T-helper 1 cell (primary cell): Measurements from ENCODE around the gene CDH4.
"Not testable (repeated sequence)": the region's sequence is repeated elsewhere in the genome, so short reads cannot be mapped to it uniquely, and the experiment has no call there.

Experiments used
- DNase-seq, 5 donors: peaks; one replicate each; pipeline ENCODE4 v3.0.0-alpha.2; 2012 to 2020

CDH4 gene

GRCh38 chr20:61958773-61959700 lies 707.0 kb downstream of the CDH4 start:
- no peak for DNase-seq

DNA sequence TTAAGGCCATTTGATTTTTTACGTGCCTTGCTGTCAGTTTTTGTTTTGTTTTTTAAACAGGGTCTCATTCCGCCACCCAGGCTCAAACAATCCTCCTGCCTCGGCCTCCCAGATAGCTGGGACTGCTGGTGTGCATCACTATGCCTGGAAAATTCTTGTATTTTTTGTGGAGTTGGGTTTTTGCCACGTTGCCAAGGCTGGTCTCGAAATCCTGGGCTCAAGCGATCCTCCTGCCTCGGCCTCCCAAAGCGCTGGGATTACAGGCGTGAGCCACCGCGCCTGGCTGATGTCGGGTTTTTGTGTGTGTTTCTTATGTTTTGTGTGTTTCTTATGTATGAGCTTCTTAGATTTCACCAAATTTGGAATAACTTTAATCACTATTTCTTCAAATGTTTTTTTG lies 708.8 kb downstream of the CDH4 start:
- no peak for DNase-seq

DNA sequence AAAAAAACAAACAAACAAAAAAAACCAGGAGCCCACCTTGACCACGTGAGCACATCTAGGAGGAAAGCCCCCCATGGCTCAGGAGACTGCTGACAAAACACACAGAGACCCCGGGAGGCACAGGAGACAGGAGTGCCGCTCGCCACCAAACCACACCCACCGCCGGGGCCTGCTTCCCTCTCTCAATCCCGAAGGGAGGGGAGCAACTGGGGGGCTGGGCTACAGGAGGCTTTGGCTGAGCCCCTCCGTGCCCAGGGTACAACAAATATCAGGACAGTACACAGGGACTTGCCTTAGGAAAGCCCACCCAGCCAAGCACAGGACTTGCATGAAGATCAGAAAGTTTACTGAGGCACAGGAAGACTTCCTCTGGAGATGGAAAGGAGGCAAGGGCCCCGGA lies 711.1 kb downstream of the CDH4 start:
- no peak for DNase-seq

DNA sequence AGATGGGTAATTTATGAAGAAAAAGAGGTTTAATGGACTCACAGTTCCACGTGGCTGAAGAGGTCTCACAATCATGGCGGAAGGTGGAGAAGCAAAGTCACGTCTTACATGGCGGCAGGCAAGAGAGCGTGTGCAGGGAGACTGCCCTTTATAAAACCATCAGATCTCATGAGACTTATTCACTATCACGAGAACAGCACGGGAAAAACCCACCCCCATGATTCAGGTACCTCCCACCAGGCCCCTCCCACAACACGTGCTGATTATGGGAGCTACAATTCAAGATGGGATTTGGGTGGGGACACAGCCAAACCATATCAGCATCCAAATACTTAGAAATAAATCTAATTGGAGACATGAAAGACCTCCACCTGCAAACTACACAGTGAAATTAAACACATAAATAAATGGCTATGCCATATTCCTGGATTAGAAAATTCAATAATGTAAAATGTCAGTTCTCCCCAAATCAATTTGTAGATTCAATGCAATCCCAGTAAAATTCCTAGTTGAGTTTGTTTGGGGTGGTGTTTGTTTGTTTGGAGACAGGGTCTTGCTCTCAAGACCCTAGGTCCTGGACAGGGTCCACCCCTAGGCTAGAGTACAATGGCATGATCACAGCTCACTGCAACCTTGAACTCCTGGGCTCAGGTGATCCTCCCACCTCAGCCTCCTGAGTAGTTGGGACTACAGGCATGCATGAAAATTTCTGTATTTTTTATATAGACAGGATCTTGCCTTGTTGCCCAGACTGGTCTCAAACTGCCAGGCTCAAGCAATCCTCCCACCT lies 712.0 kb downstream of the CDH4 start:
- no peak for DNase-seq

- no peak for DNase-seq
Observed at GRCh38 chr20:61964675-61965605, 712.9 kb downstream of the CDH4 start.

DNA sequence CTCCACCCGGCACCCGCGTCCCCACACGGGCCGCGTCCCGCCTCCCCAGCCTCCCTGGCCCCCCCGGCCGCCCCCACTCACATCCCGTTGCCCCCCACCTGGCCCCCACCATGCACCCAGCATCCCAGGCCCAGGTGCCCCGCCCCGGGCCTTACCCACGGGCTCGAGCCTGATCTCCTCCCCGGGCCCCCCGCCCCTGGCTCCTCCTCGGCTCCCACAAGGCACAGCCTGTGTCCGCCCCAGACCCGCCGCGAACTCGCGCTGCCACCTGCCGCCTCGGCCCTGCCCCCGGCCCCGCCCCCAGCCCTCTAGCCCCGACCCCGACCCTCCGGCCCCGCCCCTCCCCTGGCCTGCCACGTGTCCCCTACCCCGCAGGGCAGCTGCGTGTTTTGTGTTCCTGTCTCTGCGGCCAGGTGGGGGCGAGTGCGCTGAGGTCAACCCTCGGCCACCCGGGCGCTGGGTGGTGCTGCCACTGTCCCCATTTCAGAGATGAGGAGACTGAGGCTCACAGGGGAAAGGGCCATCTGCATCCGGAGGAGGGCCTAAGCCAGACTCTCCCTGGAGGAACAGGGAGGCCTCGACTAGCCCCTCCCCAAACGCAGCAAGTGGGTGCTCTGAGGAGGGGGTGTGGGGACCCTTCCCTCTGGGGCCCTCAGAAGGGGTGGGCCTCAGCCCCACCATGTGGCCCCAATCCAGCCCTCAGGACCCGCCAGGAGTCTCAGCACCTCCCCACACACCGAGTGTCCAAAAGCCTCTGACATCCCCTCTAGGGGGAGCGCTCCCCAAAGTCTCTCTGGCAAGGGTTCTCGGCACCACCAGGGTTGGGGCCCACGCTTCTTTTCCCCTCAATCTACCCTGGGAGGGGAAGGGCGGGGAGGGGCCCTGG lies 713.8 kb downstream of the CDH4 start:
- DNase-seq: no peak

DNA sequence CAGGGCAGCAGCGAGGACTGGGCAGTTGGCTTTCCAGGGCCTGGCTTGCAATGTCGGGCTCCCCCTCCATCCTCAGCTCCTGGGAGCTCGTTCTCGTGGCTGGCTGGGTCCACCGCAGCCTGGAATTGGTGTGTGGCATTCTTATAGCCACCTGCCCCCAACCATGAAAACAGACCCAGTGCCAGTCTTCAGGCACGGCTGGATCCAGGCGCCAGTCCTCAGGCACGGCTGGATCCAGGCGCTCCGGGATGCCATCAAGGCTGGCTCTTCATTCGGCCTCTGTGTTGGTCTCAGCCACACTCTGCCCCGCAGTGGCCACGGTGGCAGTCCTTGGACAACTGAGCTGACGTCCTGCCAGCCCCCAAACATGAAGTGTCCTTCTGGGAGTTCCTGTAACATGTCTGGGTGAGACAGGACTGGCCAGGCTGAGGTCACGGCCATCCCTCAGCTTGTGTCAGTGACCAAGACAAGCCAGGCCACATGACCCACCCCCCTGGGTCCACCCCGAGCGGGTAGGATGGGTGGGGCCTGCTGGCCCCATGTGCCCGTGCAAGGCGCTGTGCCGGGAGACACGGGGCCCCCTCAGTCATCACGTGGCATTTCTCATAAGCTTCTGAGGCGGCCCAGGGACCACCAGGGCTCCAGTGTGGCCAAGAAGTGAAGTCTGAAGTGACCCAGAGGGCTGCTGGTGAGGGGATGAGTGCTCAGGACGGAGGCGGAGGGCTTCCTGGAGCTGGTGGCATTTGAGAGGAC lies 714.6 kb downstream of the CDH4 start:
- DNase-seq: no peak

- DNase-seq: no peak
Observed at GRCh38 chr20:61967300-61967699, 715.2 kb downstream of the CDH4 start.

GRCh38 chr20:61968036-61968810 lies 716.2 kb downstream of the CDH4 start:
- DNase-seq: no peak

DNA sequence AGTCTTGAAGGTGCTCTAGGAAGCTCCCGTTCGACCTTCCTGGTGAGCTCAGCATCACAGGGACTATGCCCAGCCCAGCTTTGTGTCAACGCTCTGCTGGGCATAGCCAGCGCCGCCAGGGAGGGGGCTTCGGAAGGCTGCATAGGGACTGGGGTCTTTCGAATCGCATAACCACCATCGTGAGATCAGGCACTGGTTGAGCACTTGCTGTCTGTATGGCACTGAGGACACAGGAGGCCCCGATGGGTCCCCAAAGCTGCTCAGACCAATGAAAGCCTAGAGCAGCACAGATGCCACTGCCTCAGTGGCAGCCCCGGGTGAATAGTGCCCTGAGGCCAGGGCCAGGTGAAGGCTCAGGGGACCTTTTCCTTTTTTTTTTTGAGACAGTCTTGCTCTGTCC lies 716.9 kb downstream of the CDH4 start:
- DNase-seq: no peak

DNA sequence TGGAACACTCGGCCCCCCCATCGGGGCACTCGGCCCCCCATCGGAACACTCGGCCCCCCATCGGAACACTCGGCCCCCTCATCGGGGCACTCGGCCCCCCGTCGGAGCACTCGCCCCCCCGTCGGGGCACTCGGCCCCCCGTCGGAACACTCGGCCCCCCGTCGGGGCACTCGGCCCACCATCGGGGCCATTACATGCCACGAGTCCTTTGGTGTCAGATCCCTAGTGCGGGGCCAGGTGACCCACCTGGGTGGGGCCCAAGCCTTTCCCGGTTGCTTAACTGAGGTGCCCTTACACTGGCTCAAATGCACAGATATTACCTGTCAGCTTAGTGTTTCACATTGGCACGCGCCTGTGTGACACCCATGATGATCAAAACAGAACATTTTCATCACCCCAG lies 717.7 kb downstream of the CDH4 start:
- no peak for DNase-seq

GRCh38 chr20:61970357-61970756 lies 718.3 kb downstream of the CDH4 start:
- DNase-seq: no peak

DNA sequence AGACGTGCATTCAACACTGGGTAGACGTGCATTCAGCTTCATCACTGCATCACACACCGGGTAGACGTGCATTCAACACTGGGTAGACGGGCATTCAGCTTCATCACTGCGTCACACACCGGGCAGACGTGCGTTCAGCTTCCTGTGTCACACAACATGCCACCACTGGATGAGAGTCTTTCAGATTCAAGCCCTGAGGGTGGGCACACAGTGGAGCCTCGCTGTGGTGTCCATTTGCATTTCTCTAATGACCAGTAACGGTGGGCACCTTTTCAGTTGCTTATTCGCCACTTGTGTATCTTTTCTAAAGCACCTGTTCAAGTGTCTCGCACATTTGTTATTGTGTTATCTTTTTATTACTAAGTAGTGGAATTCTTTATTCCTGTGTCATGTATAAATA lies 719.5 kb downstream of the CDH4 start:
- DNase-seq: not testable (repeated sequence)

GRCh38 chr20:61972636-61973508 lies 720.8 kb downstream of the CDH4 start:
- DNase-seq: no peak

- no peak for DNase-seq
Observed at GRCh38 chr20:61973515-61974356, 721.7 kb downstream of the CDH4 start.

DNA sequence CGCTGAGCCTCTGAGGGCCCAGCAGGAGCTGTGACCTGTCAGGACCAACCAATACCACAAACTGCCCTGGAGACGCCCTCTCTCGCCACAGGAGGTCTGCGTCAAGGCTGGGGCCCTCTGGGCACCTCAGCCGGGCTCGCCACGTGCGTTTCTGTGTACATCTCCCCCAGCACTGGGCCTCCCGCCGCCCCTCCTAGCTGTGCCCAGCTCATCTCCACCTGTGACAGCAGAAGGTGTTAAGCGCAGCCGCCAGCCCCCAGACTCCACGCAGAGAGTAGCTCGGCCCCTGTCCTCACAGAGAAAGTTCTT lies 722.2 kb downstream of the CDH4 start:
- no peak for DNase-seq

- DNase-seq: no peak
Observed at GRCh38 chr20:61975407-61976129, 723.5 kb downstream of the CDH4 start.

DNA sequence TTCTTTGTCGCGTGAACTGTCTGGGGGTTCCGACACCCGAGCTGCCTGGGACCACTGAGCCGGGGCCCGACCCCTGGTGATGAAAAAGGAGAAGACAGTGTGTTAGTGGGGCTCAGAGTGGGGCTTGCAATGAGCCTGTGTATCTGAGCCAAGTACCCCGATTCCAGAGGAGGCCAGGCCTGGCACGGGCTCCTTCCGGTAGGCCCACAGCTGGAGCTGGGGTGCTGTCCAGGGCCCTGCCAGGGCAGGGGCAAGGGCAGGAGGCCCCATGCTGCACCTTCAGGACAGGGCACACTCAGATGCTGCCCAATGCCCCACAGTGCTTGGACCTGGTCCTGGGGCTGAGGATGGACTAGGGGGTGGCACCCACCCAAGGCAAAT lies 724.2 kb downstream of the CDH4 start:
- DNase-seq: no peak
